DMS153 treated with DMSO at 0.1 percent for 48 hours (cell line): ENCODE data around the gene AREL1.

Experiments used
- DNase-seq: peaks from one replicate; lab custom pipeline; 2025; ENCODE audit not compliant: unreplicated experiment; lab: John Stamatoyannopoulos, UW

The AREL1 gene

GRCh38 chr14:74661726-74662450 lies 51.0 kb downstream of the AREL1 start:
- no peak for DNase-seq

GRCh38 chr14:74660863-74661262 lies 52.0 kb downstream of the AREL1 start:
- no peak for DNase-seq

- no peak for DNase-seq
These were observed 52.7 kb downstream of the AREL1 start for GRCh38 chr14:74660167-74660566.

- DNase-seq, result no peak
These were observed 54.2 kb downstream of the AREL1 start for GRCh38 chr14:74658535-74659131.

GRCh38 chr14:74656964-74657363 lies 55.9 kb downstream of the AREL1 start:
- DNase-seq, result no peak

GRCh38 chr14:74655599-74656395 lies 57.1 kb downstream of the AREL1 start:
- no peak for DNase-seq

- DNase-seq, result no peak
These were observed 57.9 kb downstream of the AREL1 start for GRCh38 chr14:74654931-74655330.

GRCh38 chr14:74653386-74654138 lies 59.3 kb downstream of the AREL1 start:
- DNase-seq, result no peak

- no peak for DNase-seq
These were observed 60.3 kb downstream of the AREL1 start for GRCh38 chr14:74652541-74652940.

- no peak for DNase-seq
These were observed 61.8 kb downstream of the AREL1 start for GRCh38 chr14:74650927-74651686.

GRCh38 chr14:74649673-74650072 lies 63.2 kb downstream of the AREL1 start:
- no peak for DNase-seq

- DNase-seq, result no peak
These were observed 63.7 kb downstream of the AREL1 start for GRCh38 chr14:74649167-74649566.

- no peak for DNase-seq
These were observed 64.3 kb downstream of the AREL1 start for GRCh38 chr14:74648601-74649000.

GRCh38 chr14:74647678-74648461 lies 65.0 kb downstream of the AREL1 start:
- DNase-seq, result peak; percentile 55

- DNase-seq, result no peak
These were observed 65.7 kb downstream of the AREL1 start for GRCh38 chr14:74647061-74647677.

- no peak for DNase-seq
These were observed 67.0 kb downstream of the AREL1 start for GRCh38 chr14:74645756-74646470.

GRCh38 chr14:74645244-74645643 lies 67.6 kb downstream of the AREL1 start:
- DNase-seq, result no peak

- DNase-seq, result no peak
These were observed 71.1 kb downstream of the AREL1 start for GRCh38 chr14:74641601-74642391.
